Loucy (cell line): ENCODE data around the gene CEP41.

ENCODE experiments used
- H2AFZ ChIP-seq: fragments of 200-600 bp; sonication (generic); 2 replicates; pipeline ENCODE4 v1.6.0; 2016; ENCODE audit warnings: antibody characterized with exemption, mild to moderate bottlenecking, low read length, moderate library complexity
- H3F3A ChIP-seq: fragments of 200-600 bp; 2 replicates; pipeline ENCODE4 v1.6.0; 2016; ENCODE audit warnings: antibody characterized with exemption, low read depth, mild to moderate bottlenecking
- H3K27me3 ChIP-seq: fragments of 200-600 bp; sonication (generic); 2 replicates; pipeline ENCODE4 v1.6.1; 2014; ENCODE audit warnings: low read length, mild to moderate bottlenecking; ENCODE audit not compliant: insufficient read depth, poor library complexity, severe bottlenecking
- H3K36me3 ChIP-seq: fragments of 200-600 bp; sonication (generic); 2 replicates; pipeline ENCODE4 v1.6.1; 2016; ENCODE audit warnings: low read length; ENCODE audit not compliant: insufficient read depth
- H3K4me1 ChIP-seq: fragments of 200-600 bp; sonication (generic); 2 replicates; pipeline ENCODE4 v1.5.1; 2014; ENCODE audit warnings: low read length, mild to moderate bottlenecking; ENCODE audit not compliant: insufficient read depth, poor library complexity, severe bottlenecking
- H3K4me2 ChIP-seq: fragments of 200-600 bp; sonication (generic); 2 replicates; pipeline ENCODE4 v1.6.0; 2014; ENCODE audit warnings: antibody characterized with exemption, low read length, low read depth, mild to moderate bottlenecking; ENCODE audit not compliant: poor library complexity, severe bottlenecking
- H3K4me3 ChIP-seq: fragments of 200-600 bp; sonication (generic); 2 replicates; pipeline ENCODE4 v1.5.1; 2014; ENCODE audit warnings: low read length, mild to moderate bottlenecking, mixed read lengths; ENCODE audit not compliant: poor library complexity, severe bottlenecking
- H3K79me2 ChIP-seq: fragments of 200-600 bp; sonication (generic); 2 replicates; pipeline ENCODE4 v1.6.1; 2014; ENCODE audit warnings: low read length; ENCODE audit not compliant: insufficient read depth
- H3K9ac ChIP-seq: fragments of 200-600 bp; sonication (generic); 2 replicates; pipeline ENCODE4 v1.6.0; 2014; ENCODE audit warnings: mild to moderate bottlenecking, low read depth, low read length, moderate library complexity; ENCODE audit not compliant: poor library complexity, severe bottlenecking
- H3K9me2 ChIP-seq: fragments of 200-600 bp; sonication (generic); replicated peaks from 2 replicates; pipeline ENCODE4 v1.6.1; 2016; ENCODE audit warnings: low read depth, low read length, mixed read lengths
- H3K9me3 ChIP-seq: fragments of 200-600 bp; sonication (generic); 2 replicates; pipeline ENCODE4 v1.6.1; 2014; ENCODE audit warnings: mild to moderate bottlenecking, antibody characterized with exemption, low read length, low read depth; ENCODE audit not compliant: insufficient read depth
- H4K20me1 ChIP-seq: fragments of 200-600 bp; sonication (generic); 2 replicates; pipeline ENCODE4 v1.6.0; 2014; ENCODE audit warnings: antibody characterized with exemption, low read length, mild to moderate bottlenecking; ENCODE audit not compliant: insufficient read depth, poor library complexity, severe bottlenecking
- EZH2phosphoT487 ChIP-seq: fragments of 200-600 bp; IDR thresholded peaks from 2 replicates; pipeline ENCODE4 v1.6.1; 2018; ENCODE audit warnings: antibody characterized with exemption, mild to moderate bottlenecking, moderate library complexity, borderline replicate concordance
- TF ChIP-seq, protein P1 (sequence below): fragments of 200-600 bp; sonication (generic); conservative IDR thresholded peaks from 2 replicates; pipeline ENCODE4 v1.5.1; 2014; ENCODE audit warnings: mild to moderate bottlenecking, antibody characterized with exemption, low read length

Gene CEP41

DNA sequence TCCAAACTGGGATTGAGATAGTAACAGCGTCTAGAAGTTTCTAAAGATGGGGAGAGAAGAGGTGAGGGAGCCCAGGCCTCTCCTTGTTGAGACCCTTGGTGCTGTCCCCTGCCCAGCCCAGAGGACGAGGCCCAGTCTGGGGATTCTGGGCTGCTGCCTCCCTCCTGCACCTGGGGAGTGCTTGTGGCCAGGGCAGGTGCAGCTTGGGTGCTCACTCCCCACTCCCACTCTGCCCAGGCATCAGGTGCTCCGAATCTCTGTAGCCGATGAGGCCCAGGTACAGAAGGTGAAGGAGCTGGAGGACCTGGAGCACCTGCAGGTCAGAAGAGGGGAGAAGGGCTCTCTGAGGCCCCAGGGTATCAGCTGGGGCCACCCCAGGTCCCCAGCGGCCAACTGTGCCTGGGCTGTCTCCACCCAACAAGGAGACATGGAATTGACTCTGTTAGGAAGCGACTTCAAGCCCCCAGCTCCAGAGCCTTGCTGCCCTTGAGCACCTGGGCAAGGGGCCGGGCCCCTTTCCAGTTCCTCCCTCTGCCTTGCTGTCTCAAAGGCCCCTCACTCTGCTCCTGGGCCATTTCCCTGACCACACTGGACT, 59.9 kb downstream of the CEP41 start:
- H3K9me3 ChIP-seq, result peaks cover 4% of the 10 kb centered on the region; the same call in 1 of the 2 replicates
- H3K4me1 ChIP-seq, result no peaks in the 10 kb centered on the region
- TF ChIP-seq, protein P1, sequence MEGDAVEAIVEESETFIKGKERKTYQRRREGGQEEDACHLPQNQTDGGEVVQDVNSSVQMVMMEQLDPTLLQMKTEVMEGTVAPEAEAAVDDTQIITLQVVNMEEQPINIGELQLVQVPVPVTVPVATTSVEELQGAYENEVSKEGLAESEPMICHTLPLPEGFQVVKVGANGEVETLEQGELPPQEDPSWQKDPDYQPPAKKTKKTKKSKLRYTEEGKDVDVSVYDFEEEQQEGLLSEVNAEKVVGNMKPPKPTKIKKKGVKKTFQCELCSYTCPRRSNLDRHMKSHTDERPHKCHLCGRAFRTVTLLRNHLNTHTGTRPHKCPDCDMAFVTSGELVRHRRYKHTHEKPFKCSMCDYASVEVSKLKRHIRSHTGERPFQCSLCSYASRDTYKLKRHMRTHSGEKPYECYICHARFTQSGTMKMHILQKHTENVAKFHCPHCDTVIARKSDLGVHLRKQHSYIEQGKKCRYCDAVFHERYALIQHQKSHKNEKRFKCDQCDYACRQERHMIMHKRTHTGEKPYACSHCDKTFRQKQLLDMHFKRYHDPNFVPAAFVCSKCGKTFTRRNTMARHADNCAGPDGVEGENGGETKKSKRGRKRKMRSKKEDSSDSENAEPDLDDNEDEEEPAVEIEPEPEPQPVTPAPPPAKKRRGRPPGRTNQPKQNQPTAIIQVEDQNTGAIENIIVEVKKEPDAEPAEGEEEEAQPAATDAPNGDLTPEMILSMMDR, result no peak
- no peak for TF ChIP-seq EZH2phosphoT487
- H3K9me2 ChIP-seq, result no peaks in the 10 kb centered on the region
- no peaks in the 10 kb centered on the region for H3K36me3 ChIP-seq
- no peaks in the 10 kb centered on the region for H3K27me3 ChIP-seq
- H3F3A ChIP-seq, result no peaks in the 10 kb centered on the region
- no peak overlapping the region for H3K4me2 ChIP-seq
- H2AFZ ChIP-seq, result no peak overlapping the region
- H3K79me2 ChIP-seq, result no peaks in the 10 kb centered on the region
- no peak overlapping the region for H3K9ac ChIP-seq
- no peak overlapping the region for H3K4me3 ChIP-seq
- no peaks in the 10 kb centered on the region for H4K20me1 ChIP-seq

- H3K4me2 ChIP-seq, result no peak within 1 kb of the TSS
- no peaks in the 10 kb centered on the region for H3K79me2 ChIP-seq
- peaks cover 9% of the 10 kb centered on the region; the same call in 1 of the 2 replicates for H3K9me3 ChIP-seq
- no peaks in the 10 kb centered on the region for H3K27me3 ChIP-seq
- H3K4me1 ChIP-seq, result no peaks in the 10 kb centered on the region
- no peaks in the 10 kb centered on the region for H3K36me3 ChIP-seq
- H3K4me3 ChIP-seq, result no peak within 1 kb of the TSS
- TF ChIP-seq EZH2phosphoT487, result no peak
- TF ChIP-seq, protein P1, result no peak
- no peak within 1 kb of the TSS for H3K9ac ChIP-seq
- no peaks in the 10 kb centered on the region for H3K9me2 ChIP-seq
- H4K20me1 ChIP-seq, result no peaks in the 10 kb centered on the region
- no peak within 1 kb of the TSS for H2AFZ ChIP-seq
- H3F3A ChIP-seq, result no peaks in the 10 kb centered on the region
Measured at GRCh38 chr7:130379921-130380860, 60.6 kb downstream of the CEP41 start, which contains the start of gene CPA1. TSS of gene CPA1 (plus strand) at chr7:130380494. CDS start at chr7:130380521, 27 bp downstream.

GRCh38 chr7:130379532-130379920, 61.3 kb downstream of the CEP41 start:
- H3K9ac ChIP-seq, result no peak overlapping the region
- H3K27me3 ChIP-seq, result no peaks in the 10 kb centered on the region
- no peaks in the 10 kb centered on the region for H3K4me1 ChIP-seq
- no peaks in the 10 kb centered on the region for H3K36me3 ChIP-seq
- no peaks in the 10 kb centered on the region for H4K20me1 ChIP-seq
- no peaks in the 10 kb centered on the region for H3K9me2 ChIP-seq
- H2AFZ ChIP-seq, result no peak overlapping the region
- no peak overlapping the region for H3K4me3 ChIP-seq
- peaks cover 9% of the 10 kb centered on the region; the same call in 1 of the 2 replicates for H3K9me3 ChIP-seq
- no peaks in the 10 kb centered on the region for H3F3A ChIP-seq
- H3K4me2 ChIP-seq, result no peak overlapping the region
- no peaks in the 10 kb centered on the region for H3K79me2 ChIP-seq
- TF ChIP-seq, protein P1, result no peak
- no peak for TF ChIP-seq EZH2phosphoT487
